ENCODE results near the gene TBX1.

The TBX1 gene

DNA sequence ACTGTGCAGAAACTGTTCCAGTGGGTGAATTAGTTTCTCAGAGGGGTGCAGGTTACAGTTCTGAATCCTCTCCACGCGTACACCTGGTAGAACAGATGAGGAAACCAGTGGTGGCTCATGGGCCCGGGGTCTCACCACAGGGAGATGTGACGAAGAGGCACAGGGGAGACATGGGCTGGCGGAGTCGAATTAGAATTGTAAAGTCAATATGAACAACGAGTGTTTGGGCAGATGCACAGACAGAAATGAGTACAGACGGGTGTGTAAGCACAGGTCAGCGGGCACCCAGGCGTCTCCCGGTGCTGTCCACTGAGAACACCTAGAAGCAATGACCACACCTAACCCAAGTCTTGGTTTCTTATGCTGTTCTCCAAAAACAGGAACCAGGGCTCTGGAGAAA is 52.3 kb downstream of the TBX1 start:
- Histone ChIP-seq H3K27me3 (ENCODE audit: insufficient read depth, low read depth) (no peaks in the 10 kb centered on the region), H2AFZ (ENCODE audit: low read depth) (no peak overlapping the region), H3K36me3 (ENCODE audit: insufficient read depth) (no peaks in the 10 kb centered on the region), H3K4me2 (no peak overlapping the region), H4K20me1 (ENCODE audit: insufficient read depth) (no peaks in the 10 kb centered on the region), H3K79me2 (ENCODE audit: insufficient read depth, low read depth) (no peaks in the 10 kb centered on the region), H3K4me1 (ENCODE audit: low read depth, poor library complexity, severe bottlenecking) (no peaks in the 10 kb centered on the region), H3K27ac (no peak overlapping the region), H3K4me3 (IDR thresholded peaks at IDR 0.05; ENCODE audit: insufficient read depth, low read depth, low read length) (no peak overlapping the region), H3K9ac (no peak overlapping the region)
- TF ChIP-seq, protein P1, sequence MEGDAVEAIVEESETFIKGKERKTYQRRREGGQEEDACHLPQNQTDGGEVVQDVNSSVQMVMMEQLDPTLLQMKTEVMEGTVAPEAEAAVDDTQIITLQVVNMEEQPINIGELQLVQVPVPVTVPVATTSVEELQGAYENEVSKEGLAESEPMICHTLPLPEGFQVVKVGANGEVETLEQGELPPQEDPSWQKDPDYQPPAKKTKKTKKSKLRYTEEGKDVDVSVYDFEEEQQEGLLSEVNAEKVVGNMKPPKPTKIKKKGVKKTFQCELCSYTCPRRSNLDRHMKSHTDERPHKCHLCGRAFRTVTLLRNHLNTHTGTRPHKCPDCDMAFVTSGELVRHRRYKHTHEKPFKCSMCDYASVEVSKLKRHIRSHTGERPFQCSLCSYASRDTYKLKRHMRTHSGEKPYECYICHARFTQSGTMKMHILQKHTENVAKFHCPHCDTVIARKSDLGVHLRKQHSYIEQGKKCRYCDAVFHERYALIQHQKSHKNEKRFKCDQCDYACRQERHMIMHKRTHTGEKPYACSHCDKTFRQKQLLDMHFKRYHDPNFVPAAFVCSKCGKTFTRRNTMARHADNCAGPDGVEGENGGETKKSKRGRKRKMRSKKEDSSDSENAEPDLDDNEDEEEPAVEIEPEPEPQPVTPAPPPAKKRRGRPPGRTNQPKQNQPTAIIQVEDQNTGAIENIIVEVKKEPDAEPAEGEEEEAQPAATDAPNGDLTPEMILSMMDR (conservative IDR thresholded peaks at IDR 0.05; ENCODE audit: low read depth, low read length) = no peak

DNA sequence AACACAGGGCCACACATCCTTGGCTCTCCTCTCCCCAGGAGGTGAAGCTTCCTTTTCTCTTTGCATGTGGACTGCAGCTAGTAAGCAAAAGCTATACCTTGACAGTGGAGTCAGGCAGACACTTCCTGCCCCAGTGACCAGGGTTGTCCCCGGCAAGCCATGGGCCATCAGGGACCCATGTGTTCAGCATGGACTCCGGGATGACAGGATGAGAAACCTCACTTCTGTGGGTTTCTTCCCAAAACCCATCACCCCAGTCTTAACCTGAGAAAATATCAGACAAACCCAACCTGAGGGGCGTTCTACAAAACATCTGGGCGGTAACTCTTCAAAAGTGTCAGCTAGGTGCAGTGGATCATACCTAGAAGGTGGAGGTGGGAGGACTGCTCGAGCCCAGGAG is 53.9 kb downstream of the TBX1 start:
- Histone ChIP-seq H3K79me2 (ENCODE audit: insufficient read depth, low read depth) (no peaks in the 10 kb centered on the region), H4K20me1 (ENCODE audit: insufficient read depth) (no peaks in the 10 kb centered on the region), H3K4me1 (ENCODE audit: low read depth, poor library complexity, severe bottlenecking) (no peaks in the 10 kb centered on the region), H3K27me3 (ENCODE audit: insufficient read depth, low read depth) (no peaks in the 10 kb centered on the region), H2AFZ (ENCODE audit: low read depth) (no peak overlapping the region), H3K27ac (no peak overlapping the region), H3K4me3 (IDR thresholded peaks at IDR 0.05; ENCODE audit: insufficient read depth, low read depth, low read length) (no peak overlapping the region), H3K4me2 (no peak overlapping the region), H3K36me3 (ENCODE audit: insufficient read depth) (no peaks in the 10 kb centered on the region), H3K9ac (no peak overlapping the region)
- TF ChIP-seq, protein P1 (conservative IDR thresholded peaks at IDR 0.05; ENCODE audit: low read depth, low read length) = no peak

DNA sequence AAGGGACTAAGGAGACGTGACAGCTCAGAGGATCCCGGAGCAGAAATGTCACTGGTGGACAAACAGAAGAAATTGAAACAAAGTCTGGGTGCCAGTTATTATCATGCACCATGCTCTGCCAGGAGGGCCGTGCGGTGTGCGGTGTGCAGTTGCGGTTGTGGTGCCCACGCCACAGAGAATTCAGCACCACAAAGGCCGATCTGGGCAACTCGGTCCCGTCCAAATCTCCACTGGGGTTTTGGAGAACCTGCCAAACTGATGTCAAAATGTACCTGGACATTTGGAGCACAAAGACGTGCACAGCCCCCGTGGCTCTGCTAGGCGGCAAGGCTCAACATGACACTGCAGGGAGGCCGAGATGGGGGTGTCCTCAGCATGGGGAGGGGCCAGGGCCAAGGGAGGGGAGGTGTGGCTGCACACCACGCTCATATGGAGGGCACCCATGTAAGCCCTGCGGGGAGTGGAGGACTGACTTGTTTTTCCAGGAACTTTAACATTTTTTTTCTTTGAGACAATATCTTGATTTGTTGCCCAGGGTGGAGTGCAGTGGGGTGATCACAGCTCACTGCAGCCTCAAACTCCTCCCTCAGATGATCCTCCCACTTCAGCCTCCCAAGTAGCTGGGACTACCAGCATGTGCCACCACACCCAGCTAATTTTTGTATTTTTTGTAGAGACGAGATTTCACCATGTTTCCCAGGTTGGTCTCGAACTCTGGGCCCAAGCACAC is 54.7 kb downstream of the TBX1 start:
- Histone ChIP-seq H3K4me3 (IDR thresholded peaks at IDR 0.05; ENCODE audit: insufficient read depth, low read depth, low read length) (no peak overlapping the region), H3K4me1 (ENCODE audit: low read depth, poor library complexity, severe bottlenecking) (no peaks in the 10 kb centered on the region), H4K20me1 (ENCODE audit: insufficient read depth) (no peaks in the 10 kb centered on the region), H3K79me2 (ENCODE audit: insufficient read depth, low read depth) (no peaks in the 10 kb centered on the region), H3K4me2 (no peak overlapping the region), H3K27ac (no peak overlapping the region), H3K9ac (no peak overlapping the region), H3K27me3 (ENCODE audit: insufficient read depth, low read depth) (no peaks in the 10 kb centered on the region), H3K36me3 (ENCODE audit: insufficient read depth) (no peaks in the 10 kb centered on the region), H2AFZ (ENCODE audit: low read depth) (no peak overlapping the region)
- TF ChIP-seq, protein P1 (conservative IDR thresholded peaks at IDR 0.05; ENCODE audit: low read depth, low read length) = no peak

DNA sequence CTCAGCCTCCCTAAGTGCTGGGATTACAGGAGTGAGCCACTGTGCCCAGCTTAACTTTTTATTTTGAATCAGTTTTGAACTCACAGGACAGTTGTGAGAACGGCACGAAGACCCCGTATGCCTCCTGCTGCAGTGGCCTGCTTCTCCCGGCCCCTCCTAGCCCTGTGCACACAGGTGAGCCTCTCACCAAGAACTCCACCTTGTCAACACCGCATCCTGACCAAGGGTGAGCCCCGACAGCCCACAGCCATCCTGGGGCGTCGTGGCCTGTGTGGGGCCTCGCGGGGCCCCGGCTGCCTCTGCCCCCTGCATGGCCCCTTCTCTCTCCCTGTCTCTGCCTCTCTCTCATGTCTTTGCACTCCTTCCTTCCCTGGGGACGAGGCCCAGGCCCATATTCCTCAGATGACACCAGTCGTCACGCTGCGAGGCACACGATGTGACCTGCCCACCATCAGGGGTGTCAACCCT is 55.3 kb downstream of the TBX1 start:
- Histone ChIP-seq H3K4me3 (IDR thresholded peaks at IDR 0.05; ENCODE audit: insufficient read depth, low read depth, low read length) (no peak overlapping the region), H3K4me2 (no peak overlapping the region), H4K20me1 (ENCODE audit: insufficient read depth) (no peaks in the 10 kb centered on the region), H3K9ac (no peak overlapping the region), H3K36me3 (ENCODE audit: insufficient read depth) (no peaks in the 10 kb centered on the region), H3K4me1 (ENCODE audit: low read depth, poor library complexity, severe bottlenecking) (no peaks in the 10 kb centered on the region), H3K27me3 (ENCODE audit: insufficient read depth, low read depth) (no peaks in the 10 kb centered on the region), H2AFZ (ENCODE audit: low read depth) (no peak overlapping the region), H3K79me2 (ENCODE audit: insufficient read depth, low read depth) (no peaks in the 10 kb centered on the region), H3K27ac (no peak overlapping the region)
- TF ChIP-seq, protein P1 (conservative IDR thresholded peaks at IDR 0.05; ENCODE audit: low read depth, low read length) = no peak
